Mesodermal cell (in vitro differentiated cells): Measurements from ENCODE around the gene ATP5F1D.

ENCODE experiments used
- H3K27ac ChIP-seq: 2 replicates; pipeline ENCODE4 v1.7.0; 2013; ENCODE audit warnings: mild to moderate bottlenecking, low read depth, low read length, moderate library complexity; ENCODE audit not compliant: severe bottlenecking
- H3K36me3 ChIP-seq: 2 replicates; pipeline ENCODE4 v1.7.1; 2013; ENCODE audit warnings: mild to moderate bottlenecking, low read length, moderate library complexity; ENCODE audit not compliant: control insufficient read depth, insufficient read depth
- H3K4me1 ChIP-seq: one replicate; pipeline ENCODE4 v1.7.1; 2013; ENCODE audit warnings: mild to moderate bottlenecking, low read length; ENCODE audit not compliant: insufficient read depth, control insufficient read depth, poor library complexity, severe bottlenecking
- H3K4me3 ChIP-seq: 2 replicates; pipeline ENCODE4 v1.7.0; 2013; ENCODE audit warnings: low read length, control low read depth, mild to moderate bottlenecking; ENCODE audit not compliant: insufficient read depth, poor library complexity, severe bottlenecking; ENCODE audit errors: extremely low read depth
- H3K9me3 ChIP-seq: 2 replicates; pipeline ENCODE4 v1.7.1; 2013; ENCODE audit warnings: mild to moderate bottlenecking, low read length, moderate library complexity; ENCODE audit not compliant: control insufficient read depth
- WGBS, 2 experiments: methylation state at CpG; one replicate each; pipeline ENCODE4 v1.1.5; 2013; ENCODE audit warnings: missing lambda C conversion rate in 2 of 2; ENCODE audit not compliant: insufficient coverage in 2 of 2; 5-methylcytosine and 5-hydroxymethylcytosine counted together

ATP5F1D gene

GRCh38 chr19:1250437-1251260 lies 9.1 kb downstream of the ATP5F1D start:
- 0% methylated on average over 62 to 63 of the region's 90 CpGs for WGBS, 2 experiments
- H3K27ac ChIP-seq, result peak overlapping the region; percentile 90
- peaks cover 50% of the 10 kb centered on the region for H3K36me3 ChIP-seq

GRCh38 chr19:1251330-1252220 lies 10.0 kb downstream of the ATP5F1D start:
- WGBS, 2 experiments, result 1 to 5% methylated on average over 15 to 26 of the region's 41 CpGs
- H3K27ac ChIP-seq, result peak overlapping the region; percentile 90
- H3K4me1 ChIP-seq, result peaks cover 35% of the 10 kb centered on the region
- H3K4me3 ChIP-seq, result peak overlapping the region; percentile 87
- H3K36me3 ChIP-seq, result peaks cover 59% of the 10 kb centered on the region
- no peaks in the 10 kb centered on the region for H3K9me3 ChIP-seq

More at GRCh38 chr19:1250437-1251260, 9.1 kb downstream of the ATP5F1D start:
- Histone ChIP-seq H3K9me3 (no peaks in the 10 kb centered on the region), H3K4me1 (peaks cover 28% of the 10 kb centered on the region), H3K4me3 (peak overlapping the region; percentile 87)

- H3K36me3 ChIP-seq, result peaks cover 66% of the 10 kb centered on the region
- WGBS, 2 experiments, result 31 to 47% methylated on average over 13 to 14 of the region's 30 CpGs
- H3K4me3 ChIP-seq, result peak overlapping the region; percentile 87
- no peaks in the 10 kb centered on the region for H3K9me3 ChIP-seq
- peak overlapping the region; percentile 90 for H3K27ac ChIP-seq
- peaks cover 40% of the 10 kb centered on the region for H3K4me1 ChIP-seq
Measured at GRCh38 chr19:1252221-1252820, 10.8 kb downstream of the ATP5F1D start.

GRCh38 chr19:1252821-1253513 lies 11.4 kb downstream of the ATP5F1D start:
- H3K9me3 ChIP-seq, result no peaks in the 10 kb centered on the region
- peaks cover 73% of the 10 kb centered on the region for H3K36me3 ChIP-seq
- H3K4me1 ChIP-seq, result peaks cover 45% of the 10 kb centered on the region
- peak overlapping the region; percentile 90 for H3K27ac ChIP-seq
- 38 to 53% methylated on average over 7 to 10 of the region's 26 CpGs for WGBS, 2 experiments
- H3K4me3 ChIP-seq, result peak overlapping the region; percentile 87

GRCh38 chr19:1253514-1254080 lies 12.0 kb downstream of the ATP5F1D start:
- Histone ChIP-seq H3K9me3 (no peaks in the 10 kb centered on the region), H3K36me3 (peaks cover 78% of the 10 kb centered on the region), H3K4me1 (peaks cover 51% of the 10 kb centered on the region), H3K4me3 (peak overlapping the region; percentile 87), H3K27ac (peak overlapping the region; percentile 82)
- WGBS, 2 experiments, result 86 to 87% methylated on average over 20 to 22 of the region's 23 CpGs

GRCh38 chr19:1254081-1254527 lies 12.6 kb downstream of the ATP5F1D start:
- 91 to 95% methylated on average over 29 to 37 of the region's 37 CpGs for WGBS, 2 experiments
- peaks cover 53% of the 10 kb centered on the region for H3K4me1 ChIP-seq

GRCh38 chr19:1254530-1255185 lies 13.1 kb downstream of the ATP5F1D start:
- H3K9me3 ChIP-seq, result no peaks in the 10 kb centered on the region
- 97 to 98% methylated on average over 19 of the region's 20 CpGs for WGBS, 2 experiments
- H3K27ac ChIP-seq, result peak overlapping the region; percentile 82
- peaks cover 59% of the 10 kb centered on the region for H3K4me1 ChIP-seq
- no peak overlapping the region for H3K4me3 ChIP-seq
- peaks cover 78% of the 10 kb centered on the region for H3K36me3 ChIP-seq

More at GRCh38 chr19:1254081-1254527, 12.6 kb downstream of the ATP5F1D start:
- Histone ChIP-seq H3K4me3 (no peak overlapping the region), H3K36me3 (peaks cover 78% of the 10 kb centered on the region), H3K9me3 (no peaks in the 10 kb centered on the region), H3K27ac (peak overlapping the region; percentile 82)

GRCh38 chr19:1255186-1256161 lies 13.9 kb downstream of the ATP5F1D start:
- 95 to 96% methylated on average over 50 to 51 of the region's 52 CpGs for WGBS, 2 experiments
- Histone ChIP-seq H3K36me3 (peaks cover 75% of the 10 kb centered on the region), H3K4me1 (peaks cover 62% of the 10 kb centered on the region), H3K9me3 (no peaks in the 10 kb centered on the region), H3K27ac (peak overlapping the region; percentile 62), H3K4me3 (no peak overlapping the region)
